Endodermal cell (in vitro differentiated cells): ENCODE results near the gene RNPS1. TPM values are rescaled to one million over a fixed set of nuclear protein-coding genes. Genes with fewer than 3 reads are reported as not detected.

Experiments
- DNase-seq: peaks from one replicate; pipeline ENCODE4 v3.0.0-alpha.2; 2017
- H3K27ac ChIP-seq: 2 replicates; pipeline ENCODE4 v1.5.1; 2013; ENCODE audit warnings: mild to moderate bottlenecking, low read depth, low read length, moderate library complexity
- H3K27me3 ChIP-seq: 2 replicates; pipeline ENCODE4 v1.6.1; 2013; ENCODE audit warnings: mild to moderate bottlenecking, low read length, moderate library complexity; ENCODE audit not compliant: insufficient read depth, control insufficient read depth, poor library complexity, severe bottlenecking
- H3K36me3 ChIP-seq: 2 replicates; pipeline ENCODE4 v1.7.0; 2013; ENCODE audit warnings: mild to moderate bottlenecking, low read length, moderate library complexity; ENCODE audit not compliant: control insufficient read depth, insufficient read depth
- H3K4me1 ChIP-seq: one replicate; pipeline ENCODE4 v1.7.0; 2013; ENCODE audit warnings: low read length; ENCODE audit not compliant: control insufficient read depth, insufficient read depth
- H3K4me3 ChIP-seq: 2 replicates; pipeline ENCODE4 v1.5.1; 2013; ENCODE audit warnings: mild to moderate bottlenecking, low read length, moderate library complexity
- H3K9ac ChIP-seq: 2 replicates; pipeline ENCODE4 v1.6.1; 2013; ENCODE audit warnings: mild to moderate bottlenecking, low read length, moderate library complexity; ENCODE audit not compliant: poor library complexity, severe bottlenecking; ENCODE audit errors: extremely low read depth
- H3K9me3 ChIP-seq: 2 replicates; pipeline ENCODE4 v1.6.1; 2013; ENCODE audit warnings: mild to moderate bottlenecking, low read length, moderate library complexity; ENCODE audit not compliant: control insufficient read depth
- H3K27ac Mint-ChIP-seq: 2 replicates; pipeline ENCODE4 v1.8.0; 2020; ENCODE audit warnings: mixed read lengths
- H3K27me3 Mint-ChIP-seq: 2 replicates; pipeline ENCODE4 v1.8.0; 2021; ENCODE audit warnings: mild to moderate bottlenecking, mixed read lengths; ENCODE audit not compliant: insufficient read depth
- H3K36me3 Mint-ChIP-seq: 2 replicates; pipeline ENCODE4 v1.8.0; 2020; ENCODE audit warnings: low read depth, mixed read lengths
- H3K4me1 Mint-ChIP-seq: 2 replicates; pipeline ENCODE4 v1.8.0; 2020; ENCODE audit warnings: mixed read lengths
- H3K4me3 Mint-ChIP-seq: 2 replicates; pipeline ENCODE4 v1.8.0; 2020; ENCODE audit warnings: mild to moderate bottlenecking, moderate library complexity, mixed read lengths
- H3K9me3 Mint-ChIP-seq: 2 replicates; pipeline ENCODE4 v1.8.0; 2020; ENCODE audit warnings: mild to moderate bottlenecking, mixed read lengths
- CTCF ChIP-seq: fragments of 200-600 bp; sonication (generic); conservative IDR thresholded peaks from 2 replicates; pipeline ENCODE4 v1.5.0; 2021; ENCODE audit warnings: antibody characterized with exemption, mild to moderate bottlenecking
- WGBS, 2 experiments: methylation state at CpG; one replicate each; pipeline versions ENCODE4 v1.1.5 to v1.1.7; 2013; ENCODE audit warnings: missing lambda C conversion rate in 2 of 2, mixed read lengths in 1 of 2; ENCODE audit not compliant: insufficient coverage in 1 of 2, insufficient read length in 1 of 2; 5-methylcytosine and 5-hydroxymethylcytosine counted together
- total RNA-seq, 2 donors: library from RNA; stranded (reverse); fragmentation: NEBNext Ultra II Directional in 1 of 2; extraction: Animal tissue kit (Norgen Biotek cat#: 25700) in 1 of 2; gene quantifications; 2 replicates in 1 of 2; 3 replicates in 1 of 2; pipeline ENCODE4 v1.2.1, GENCODE V29; 2021

Gene RNPS1
- total RNA-seq, 2 donors from 2014 or later, result 273 to 289 TPM

- no peak overlapping the region for H3K4me3 ChIP-seq
- no peaks in the 10 kb centered on the region for H3K36me3 ChIP-seq
- no peak overlapping the region for H3K9ac ChIP-seq
- H3K36me3 Mint-ChIP-seq, result no peaks in the 10 kb centered on the region
- 91 to 92% methylated on average over 17 to 21 of the region's 21 CpGs for WGBS, 2 experiments
- no peaks in the 10 kb centered on the region for H3K9me3 Mint-ChIP-seq
- H3K4me1 ChIP-seq, result no peaks in the 10 kb centered on the region
- TF ChIP-seq CTCF, result no peak
- DNase-seq, result no peak
- H3K4me3 Mint-ChIP-seq, result no peak overlapping the region
- no peaks in the 10 kb centered on the region for H3K27me3 ChIP-seq
- H3K27me3 Mint-ChIP-seq, result no peaks in the 10 kb centered on the region
- H3K4me1 Mint-ChIP-seq, result no peaks in the 10 kb centered on the region
- H3K27ac ChIP-seq, result no peak overlapping the region
- H3K27ac Mint-ChIP-seq, result no peak overlapping the region
- no peaks in the 10 kb centered on the region for H3K9me3 ChIP-seq
These were observed 27.3 kb upstream of the RNPS1 start for GRCh38 chr16:2295056-2295798.

GRCh38 chr16:2292221-2292620 is 24.3 kb upstream of the RNPS1 start:
- Histone ChIP-seq H3K9ac (no peak overlapping the region), H3K9me3 (no peaks in the 10 kb centered on the region), H3K36me3 (no peaks in the 10 kb centered on the region), H3K4me3 (no peak overlapping the region), H3K4me1 (no peaks in the 10 kb centered on the region), H3K27ac (no peak overlapping the region), H3K27me3 (no peaks in the 10 kb centered on the region)
- H3K27ac Mint-ChIP-seq, result no peak overlapping the region
- H3K4me3 Mint-ChIP-seq, result no peak overlapping the region
- no peaks in the 10 kb centered on the region for H3K4me1 Mint-ChIP-seq
- no peaks in the 10 kb centered on the region for H3K9me3 Mint-ChIP-seq
- no peaks in the 10 kb centered on the region for H3K36me3 Mint-ChIP-seq
- 95 to 96% methylated on average over 7 to 9 of the region's 9 CpGs for WGBS, 2 experiments
- DNase-seq, result no peak
- no peak for TF ChIP-seq CTCF
- H3K27me3 Mint-ChIP-seq, result no peaks in the 10 kb centered on the region

GRCh38 chr16:2289282-2289681 is 21.4 kb upstream of the RNPS1 start:
- 94% methylated on average over 14 to 23 of the region's 23 CpGs for WGBS, 2 experiments
- H3K4me1 ChIP-seq, result no peaks in the 10 kb centered on the region
- H3K9ac ChIP-seq, result no peak overlapping the region
- H3K27me3 ChIP-seq, result no peaks in the 10 kb centered on the region
- Mint-ChIP-seq H3K9me3 (no peaks in the 10 kb centered on the region), H3K4me3 (no peak overlapping the region), H3K36me3 (no peaks in the 10 kb centered on the region), H3K4me1 (no peaks in the 10 kb centered on the region), H3K27me3 (no peaks in the 10 kb centered on the region), H3K27ac (no peak overlapping the region)
- H3K4me3 ChIP-seq, result no peak overlapping the region
- H3K36me3 ChIP-seq, result no peaks in the 10 kb centered on the region
- H3K9me3 ChIP-seq, result no peaks in the 10 kb centered on the region
- H3K27ac ChIP-seq, result no peak overlapping the region
- DNase-seq, result no peak
- TF ChIP-seq CTCF, result no peak
